H1 (cell line): ENCODE data around the gene VPS51. TPM values are rescaled to one million over a fixed set of nuclear protein-coding genes. Genes with fewer than 3 reads are reported as not detected.

Experiments used
- BRCA1 ChIP-seq: IDR thresholded peaks from 2 replicates; pipeline ENCODE4 v1.6.1; 2012; ENCODE audit warnings: low read depth, low read length, improper control_type of control experiment
- CHD1 ChIP-seq: IDR thresholded peaks from 2 replicates; pipeline ENCODE4 v1.6.1; 2012; ENCODE audit warnings: low read depth, low read length, improper control_type of control experiment
- CHD7 ChIP-seq: fragments of 300-600 bp; sonication (generic); IDR thresholded peaks from 2 replicates; pipeline ENCODE4 v1.7.1; 2012; ENCODE audit warnings: low read length, moderate library complexity, mild to moderate bottlenecking, inconsistent platforms; ENCODE audit not compliant: insufficient replicate concordance
- JUN ChIP-seq: IDR thresholded peaks from 2 replicates; pipeline ENCODE4 v1.6.1; 2011; ENCODE audit warnings: low read depth, mild to moderate bottlenecking, improper control_type of control experiment, low read length
- KDM1A ChIP-seq: fragments of 200-600, 300-600 bp; sonication (generic); IDR thresholded peaks from 2 replicates; pipeline ENCODE4 v1.7.1; 2016; ENCODE audit warnings: mild to moderate bottlenecking, low read length, borderline replicate concordance
- KDM5A ChIP-seq: fragments of 200-600 bp; IDR thresholded peaks from 2 replicates; pipeline ENCODE4 v1.7.1; 2012; ENCODE audit warnings: mild to moderate bottlenecking, low read length, inconsistent platforms, mixed read lengths
- POU5F1 ChIP-seq: IDR thresholded peaks from 2 replicates; pipeline ENCODE4 v1.6.1; 2011; ENCODE audit warnings: low read depth, mild to moderate bottlenecking, low read length, moderate library complexity
- SIN3A ChIP-seq, 2 experiments: IDR thresholded peaks in 1 of 2; conservative IDR thresholded peaks in 1 of 2; 2 replicates each; pipeline ENCODE4 v1.6.1; 2011 to 2012; ENCODE audit warnings: low read length in 2 of 2, improper control_type of control experiment in 1 of 2, low read depth in 1 of 2, mild to moderate bottlenecking in 1 of 2
- SUZ12 ChIP-seq: fragments of 200-600 bp; sonication (generic); IDR thresholded peaks from 2 replicates; pipeline ENCODE4 v1.6.1; 2012; ENCODE audit warnings: mild to moderate bottlenecking, inconsistent platforms, low read length, moderate library complexity, mixed read lengths
- TAF1 ChIP-seq: IDR thresholded peaks from 2 replicates; pipeline ENCODE4 v1.6.1; 2011; ENCODE audit warnings: mild to moderate bottlenecking, low read depth, low read length
- polyA plus RNA-seq, 7 experiments: library from polyadenylated mRNA; depleted of rRNA in 3 of 7; stranded (reverse) in 5 of 7; unstranded in 2 of 7; fragments of >200 nt in 5 of 7; fragments of 200-250 nt in 2 of 7; gene quantifications; 1 replicate in 5 of 7; 2 replicates in 1 of 7; 4 replicates in 1 of 7; pipeline versions ENCODE4 v1.2.1 to v1.2.3, GENCODE V29; 2011 to 2013; ENCODE audit warnings: missing spikeins in 2 of 7, mixed read lengths in 2 of 7
- total RNA-seq: library from RNA; stranded (reverse); fragmentation: NEBNext Ultra II Directional; extraction: Animal tissue kit (Norgen Biotek cat#: 25700); gene quantifications from 2 replicates; pipeline ENCODE4 v1.2.1, GENCODE V29; 2021

VPS51 gene
- total and polyA plus RNA-seq, 2 of the 8 experiments (the other 6 are each of a cell fraction or from before 2014, with no cell fraction given) = 97.4 to 142 TPM

- no peak for TF ChIP-seq CHD7
- TF ChIP-seq SIN3A (conservative IDR thresholded peaks at IDR 0.05 in 1 of 2, IDR thresholded peaks at IDR 0.05 in 1 of 2; ENCODE audit: low read depth in 1 of 2, low read length in 2 of 2) = peak; percentile 83 to 96
- 0 out of 2 replicates have a peak, but pooled peaks have one; percentile 17 for TF ChIP-seq JUN
- TF ChIP-seq KDM1A = no peak
- no peak for TF ChIP-seq BRCA1
- peak; percentile 70; the same call in 1 of the 2 replicates for TF ChIP-seq TAF1
- TF ChIP-seq SUZ12 = no peak
- no peak for TF ChIP-seq POU5F1
- TF ChIP-seq CHD1 = no peak
- TF ChIP-seq KDM5A = peak; percentile 46; the same call in 1 of the 2 replicates
These were observed 21.4 kb downstream of the VPS51 start, which contains the start of gene ZNHIT2 (continued) for GRCh38 chr11:65117206-65118096.
